GM06990 (cell line): ENCODE results near the gene NIPA2.

Source experiments
- DNase-seq: peaks from one replicate; pipeline ENCODE4 v3.0.0-alpha.2; 2011; ENCODE audit not compliant: insufficient read length; ENCODE audit errors: extremely low read depth
- H3K27me3 ChIP-seq: replicated peaks from 2 replicates; pipeline ENCODE4 v1.6.0; 2011; ENCODE audit warnings: low read length; ENCODE audit not compliant: control insufficient read depth, insufficient read depth
- H3K36me3 ChIP-seq: 2 replicates; pipeline ENCODE4 v1.5.1; 2011; ENCODE audit warnings: low read length; ENCODE audit not compliant: control insufficient read depth, insufficient read depth
- H3K4me3 ChIP-seq: replicated peaks from 2 replicates; pipeline ENCODE4 v1.5.1; 2011; ENCODE audit warnings: low read depth, mild to moderate bottlenecking, control low read depth, low read length
- TF ChIP-seq, protein P1 (sequence below): IDR thresholded peaks from 2 replicates; pipeline ENCODE4 v1.5.1; 2011; ENCODE audit warnings: low read length, control low read depth, mild to moderate bottlenecking, inconsistent platforms; ENCODE audit not compliant: insufficient read depth, poor library complexity, severe bottlenecking

Gene NIPA2

DNA sequence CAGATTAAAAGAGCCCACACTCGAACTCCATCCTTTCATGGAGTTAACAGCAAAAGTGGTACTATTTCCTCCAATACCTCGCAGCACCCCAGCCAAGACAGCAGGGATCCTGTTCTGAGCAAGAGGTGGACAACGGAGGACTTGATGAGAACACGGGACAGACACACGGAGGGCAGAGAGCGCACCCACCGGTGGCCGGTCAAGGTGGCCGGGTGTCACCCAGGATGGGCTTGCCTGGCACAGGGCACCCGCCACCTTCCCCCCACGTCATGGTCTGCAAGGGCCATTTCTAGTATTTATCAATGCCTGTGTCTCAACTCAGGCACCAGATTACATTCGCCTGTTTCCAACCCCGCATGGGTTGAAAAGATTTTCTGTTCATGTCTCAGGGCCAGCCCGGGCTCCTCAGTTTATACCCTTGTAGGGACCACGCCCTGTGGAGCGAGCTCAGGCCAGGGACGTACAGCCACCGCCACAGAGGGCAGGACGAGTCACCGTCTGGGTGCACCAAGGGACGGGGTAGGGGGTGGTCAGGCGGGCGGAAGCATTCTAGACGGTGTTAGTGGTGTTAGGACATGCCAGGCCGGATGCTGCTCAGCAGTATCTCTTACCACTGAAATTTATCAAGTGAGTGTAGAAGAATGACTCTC is 77.5 kb downstream of the NIPA2 start:
- DNase-seq = no peak
- no peak overlapping the region for H3K4me3 ChIP-seq
- peaks cover 7% of the 10 kb centered on the region for H3K36me3 ChIP-seq
- TF ChIP-seq, protein P1, sequence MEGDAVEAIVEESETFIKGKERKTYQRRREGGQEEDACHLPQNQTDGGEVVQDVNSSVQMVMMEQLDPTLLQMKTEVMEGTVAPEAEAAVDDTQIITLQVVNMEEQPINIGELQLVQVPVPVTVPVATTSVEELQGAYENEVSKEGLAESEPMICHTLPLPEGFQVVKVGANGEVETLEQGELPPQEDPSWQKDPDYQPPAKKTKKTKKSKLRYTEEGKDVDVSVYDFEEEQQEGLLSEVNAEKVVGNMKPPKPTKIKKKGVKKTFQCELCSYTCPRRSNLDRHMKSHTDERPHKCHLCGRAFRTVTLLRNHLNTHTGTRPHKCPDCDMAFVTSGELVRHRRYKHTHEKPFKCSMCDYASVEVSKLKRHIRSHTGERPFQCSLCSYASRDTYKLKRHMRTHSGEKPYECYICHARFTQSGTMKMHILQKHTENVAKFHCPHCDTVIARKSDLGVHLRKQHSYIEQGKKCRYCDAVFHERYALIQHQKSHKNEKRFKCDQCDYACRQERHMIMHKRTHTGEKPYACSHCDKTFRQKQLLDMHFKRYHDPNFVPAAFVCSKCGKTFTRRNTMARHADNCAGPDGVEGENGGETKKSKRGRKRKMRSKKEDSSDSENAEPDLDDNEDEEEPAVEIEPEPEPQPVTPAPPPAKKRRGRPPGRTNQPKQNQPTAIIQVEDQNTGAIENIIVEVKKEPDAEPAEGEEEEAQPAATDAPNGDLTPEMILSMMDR = no peak
- no peaks in the 10 kb centered on the region for H3K27me3 ChIP-seq

DNA sequence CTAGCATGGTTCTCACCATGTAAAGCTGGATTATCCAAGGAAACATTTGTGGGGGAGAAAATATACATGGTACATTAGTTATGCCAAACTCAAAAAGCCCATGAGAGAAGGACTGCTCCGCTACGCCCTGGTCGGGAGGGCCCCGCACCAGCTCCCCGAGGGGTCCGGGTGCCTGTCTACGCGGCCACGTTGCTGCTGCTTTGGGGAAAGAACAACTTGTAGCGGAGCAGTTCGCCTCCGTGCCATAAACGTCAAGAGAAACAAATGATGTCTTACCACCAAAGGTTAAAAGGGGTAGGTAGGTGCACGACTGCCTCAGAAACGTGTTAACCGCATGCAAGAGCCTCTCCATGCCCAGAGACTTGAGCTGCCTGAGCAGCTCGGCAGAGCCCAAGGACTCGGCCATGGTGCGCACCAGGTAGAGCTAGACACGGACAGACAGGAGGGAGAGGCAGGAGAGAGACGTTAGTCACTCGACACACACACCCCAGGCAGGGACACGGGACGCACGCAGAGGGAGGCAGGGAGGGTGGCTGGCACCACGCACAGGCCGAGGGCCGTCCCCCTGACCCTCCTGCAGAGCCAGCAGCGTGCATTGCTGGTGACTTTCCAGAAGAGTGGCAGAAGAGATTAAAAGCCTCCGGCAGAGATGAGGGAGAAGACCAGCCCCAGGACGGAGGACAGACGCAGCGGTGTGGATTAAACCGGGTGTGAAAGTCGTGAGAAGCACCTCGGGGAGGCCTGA is 78.3 kb downstream of the NIPA2 start:
- DNase-seq = no peak
- Histone ChIP-seq H3K27me3 (no peaks in the 10 kb centered on the region), H3K36me3 (peaks cover 5% of the 10 kb centered on the region), H3K4me3 (no peak overlapping the region)
- TF ChIP-seq, protein P1 = no peak

DNA sequence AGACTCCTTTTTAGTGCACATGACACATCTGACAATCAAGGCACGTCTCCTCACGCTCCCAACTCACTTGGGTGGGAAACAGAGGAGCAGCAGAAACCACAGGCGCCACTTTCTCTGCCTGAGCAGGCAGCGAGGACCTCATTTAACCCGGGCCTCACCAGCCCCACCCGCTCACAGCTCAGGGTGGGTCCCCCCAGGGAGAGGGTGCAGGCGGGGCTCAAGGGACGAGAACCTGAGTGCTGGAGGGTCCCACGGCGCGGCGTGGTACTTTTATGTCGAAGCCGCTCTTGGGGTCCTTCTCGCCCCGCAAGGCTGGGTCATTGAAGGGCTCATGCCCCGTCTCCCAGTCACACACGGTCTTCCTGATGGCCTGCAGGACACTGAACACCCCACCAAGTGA is 79.1 kb downstream of the NIPA2 start:
- TF ChIP-seq, protein P1 = no peak
- H3K27me3 ChIP-seq = no peaks in the 10 kb centered on the region
- no peak for DNase-seq
- H3K4me3 ChIP-seq = no peak overlapping the region
- peaks cover 5% of the 10 kb centered on the region for H3K36me3 ChIP-seq
